ENCODE results near the gene BCL3. TPM values are rescaled to one million over a fixed set of nuclear protein-coding genes. Genes with fewer than 3 reads are reported as not detected.

Gene BCL3
- total RNA-seq, 2 donors from 2014 or later, result 1.8 to 6.2 TPM

DNA sequence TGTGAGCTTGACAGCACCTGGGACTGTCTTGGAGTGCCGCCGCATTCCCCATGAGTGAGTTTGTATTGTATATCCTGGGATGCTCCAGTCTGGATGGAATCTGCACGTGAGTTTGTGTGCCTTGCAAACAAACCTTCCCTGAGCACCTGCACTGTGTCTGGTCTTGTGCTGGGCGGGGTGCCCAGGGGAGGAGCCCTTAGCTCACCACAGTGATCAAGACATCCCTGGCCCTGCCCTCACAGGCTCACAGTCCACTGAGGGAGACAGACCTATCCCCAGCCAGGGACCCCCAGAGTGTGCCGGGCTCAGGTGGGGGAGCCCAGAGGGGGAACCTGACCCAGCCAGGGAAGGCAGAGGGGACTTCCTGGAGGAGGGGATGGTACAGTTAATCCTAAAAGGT lies 58.7 kb downstream of the BCL3 start:
- WGBS, 2 experiments (ENCODE audit: insufficient coverage in 1 of 2, insufficient read length in 1 of 2), result 80 to 86% methylated on average over 2 to 5 of the region's 5 CpGs

DNA sequence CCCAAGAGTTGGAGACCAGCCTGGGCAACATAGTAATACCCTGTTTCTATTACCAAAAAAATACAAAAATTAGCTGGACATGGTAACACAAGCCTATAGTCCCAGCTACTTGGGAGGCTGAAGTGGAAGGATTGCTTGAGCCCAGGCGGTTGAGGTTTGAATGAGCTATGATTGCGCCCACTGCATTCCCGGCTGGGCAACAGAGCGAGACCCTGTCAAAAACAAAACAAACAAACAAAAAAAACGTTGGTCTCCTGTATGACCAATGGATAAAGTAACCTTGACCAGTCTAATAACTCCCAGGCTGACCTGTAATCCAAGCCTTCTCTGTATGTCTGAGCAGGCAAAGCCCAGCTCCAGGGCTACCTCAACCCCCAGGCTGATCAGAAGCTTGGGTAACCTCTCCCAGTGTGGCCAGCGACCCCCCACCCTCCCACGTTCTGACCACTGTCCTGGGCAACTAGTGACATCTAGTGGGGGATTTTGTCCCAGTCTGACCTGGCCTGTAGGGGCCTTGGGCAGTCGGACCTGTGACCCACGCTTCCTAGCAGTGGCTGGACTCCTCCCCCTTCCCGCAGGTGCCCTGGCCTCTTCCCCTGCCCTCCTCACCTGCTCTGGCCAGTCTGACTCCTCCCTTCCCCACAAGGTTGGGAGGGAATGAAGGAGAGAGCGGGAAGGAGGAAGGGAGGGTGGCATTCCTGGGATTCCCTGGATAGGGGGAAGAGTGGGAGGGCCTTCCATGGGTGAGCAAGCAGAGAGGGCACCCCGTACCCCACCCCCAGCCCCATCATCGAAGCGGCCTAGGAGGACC lies 59.3 kb downstream of the BCL3 start:
- Histone ChIP-seq H3K9me3 (ENCODE audit: control insufficient read depth, low read length) (no peaks in the 10 kb centered on the region), H3K27me3 (ENCODE audit: control insufficient read depth, insufficient read depth, low read length, poor library complexity, severe bottlenecking) (no peaks in the 10 kb centered on the region), H3K36me3 (ENCODE audit: control insufficient read depth, insufficient read depth, low read length) (no peaks in the 10 kb centered on the region), H3K4me1 (ENCODE audit: control insufficient read depth, insufficient read depth, low read length) (peaks cover 4% of the 10 kb centered on the region), H3K9ac (ENCODE audit: extremely low read depth, low read length, poor library complexity, severe bottlenecking) (peak overlapping the region; percentile 62), H3K27ac (ENCODE audit: low read depth, low read length) (no peak overlapping the region), H3K4me3 (ENCODE audit: low read length) (peak overlapping the region; percentile 81)
- WGBS, 2 experiments (ENCODE audit: insufficient coverage in 1 of 2, insufficient read length in 1 of 2), result 36 to 40% methylated on average over 7 to 12 of the region's 14 CpGs
- Mint-ChIP-seq H3K9me3 (no peaks in the 10 kb centered on the region), H3K4me1 (peaks cover 12% of the 10 kb centered on the region), H3K27me3 (ENCODE audit: insufficient read depth) (peaks cover 44% of the 10 kb centered on the region), H3K36me3 (ENCODE audit: low read depth) (peaks cover 3% of the 10 kb centered on the region), H3K4me3 (peak overlapping the region; percentile 63), H3K27ac (peak overlapping the region; percentile 93)
- peak; percentile 98 for DNase-seq
- TF ChIP-seq CTCF (conservative IDR thresholded peaks at IDR 0.05), result peak; percentile 85

More for the DNA sequence above, 58.7 kb downstream of the BCL3 start:
- Mint-ChIP-seq H3K27me3 (ENCODE audit: insufficient read depth) (peaks cover 51% of the 10 kb centered on the region), H3K4me1 (peaks cover 12% of the 10 kb centered on the region), H3K4me3 (no peak overlapping the region), H3K36me3 (ENCODE audit: low read depth) (peaks cover 3% of the 10 kb centered on the region), H3K9me3 (no peaks in the 10 kb centered on the region), H3K27ac (no peak overlapping the region)
- DNase-seq, result no peak
- H3K4me1 ChIP-seq (ENCODE audit: control insufficient read depth, insufficient read depth, low read length), result peaks cover 4% of the 10 kb centered on the region
- no peaks in the 10 kb centered on the region for H3K27me3 ChIP-seq (ENCODE audit: control insufficient read depth, insufficient read depth, low read length, poor library complexity, severe bottlenecking)
- H3K9ac ChIP-seq (ENCODE audit: extremely low read depth, low read length, poor library complexity, severe bottlenecking), result no peak overlapping the region
- no peaks in the 10 kb centered on the region for H3K36me3 ChIP-seq (ENCODE audit: control insufficient read depth, insufficient read depth, low read length)
- H3K27ac ChIP-seq (ENCODE audit: low read depth, low read length), result no peak overlapping the region
- H3K9me3 ChIP-seq (ENCODE audit: control insufficient read depth, low read length), result no peaks in the 10 kb centered on the region
- no peak for TF ChIP-seq CTCF (conservative IDR thresholded peaks at IDR 0.05)
- no peak overlapping the region for H3K4me3 ChIP-seq (ENCODE audit: low read length)

GRCh38 chr19:44808463-44809371 lies 60.2 kb downstream of the BCL3 start, which contains the start of gene BCAM:
TSS of gene BCAM (plus strand) at chr19:44809103. CDS start at chr19:44809125, 22 bp downstream.
- Histone ChIP-seq H3K9me3 (ENCODE audit: control insufficient read depth, low read length) (no peaks in the 10 kb centered on the region), H3K27me3 (ENCODE audit: control insufficient read depth, insufficient read depth, low read length, poor library complexity, severe bottlenecking) (no peaks in the 10 kb centered on the region), H3K36me3 (ENCODE audit: control insufficient read depth, insufficient read depth, low read length) (no peaks in the 10 kb centered on the region), H3K27ac (ENCODE audit: low read depth, low read length) (no peak within 1 kb of the TSS), H3K4me3 (ENCODE audit: low read length) (peak within 1 kb of the TSS; percentile 81), H3K4me1 (ENCODE audit: control insufficient read depth, insufficient read depth, low read length) (peaks cover 4% of the 10 kb centered on the region), H3K9ac (ENCODE audit: extremely low read depth, low read length, poor library complexity, severe bottlenecking) (peak within 1 kb of the TSS; percentile 62)
- DNase-seq, result peak; percentile 90
- Mint-ChIP-seq H3K36me3 (ENCODE audit: low read depth) (peaks cover 8% of the 10 kb centered on the region), H3K9me3 (no peaks in the 10 kb centered on the region), H3K27me3 (ENCODE audit: insufficient read depth) (peaks cover 37% of the 10 kb centered on the region), H3K4me3 (peak within 1 kb of the TSS; percentile 63), H3K4me1 (peaks cover 12% of the 10 kb centered on the region), H3K27ac (peak within 1 kb of the TSS; percentile 93)
- TF ChIP-seq CTCF (conservative IDR thresholded peaks at IDR 0.05), result no peak
- WGBS, 2 experiments (ENCODE audit: insufficient coverage in 1 of 2, insufficient read length in 1 of 2), result 2 to 12% methylated on average over 14 to 59 of the region's 59 CpGs

Measured in endodermal cell (in vitro differentiated cells).